Measurements from ENCODE around the gene CLC.

CLC gene

DNA sequence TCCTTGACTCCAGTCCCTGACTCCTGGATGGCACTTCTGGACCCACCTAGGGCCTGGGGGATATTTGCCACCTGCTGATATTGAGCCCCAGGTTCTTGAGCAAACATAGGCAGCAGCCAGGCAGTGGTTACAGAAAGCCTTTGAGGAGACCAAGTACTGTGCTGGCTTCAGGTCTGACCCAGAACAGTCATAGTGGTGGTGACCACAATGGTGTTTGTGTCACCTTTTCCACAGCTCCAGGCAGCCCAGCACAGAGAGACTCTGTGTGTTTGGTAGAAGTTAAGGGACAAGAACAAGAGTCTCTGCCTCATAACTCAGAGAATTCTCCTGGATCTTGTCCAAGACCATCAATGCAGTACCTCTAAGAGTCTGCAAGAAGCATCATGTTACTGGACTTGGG, 14.6 kb upstream of the CLC start:
- no peak for DNase-seq (ENCODE audit: insufficient read length)
- no peak for TF ChIP-seq POLR2AphosphoS5 (IDR thresholded peaks at IDR 0.05; ENCODE audit: low read depth, low read length)
- no peak for FAIRE-seq

GRCh38 chr19:39749981-39750380, 12.2 kb upstream of the CLC start:
- DNase-seq (ENCODE audit: insufficient read length) (no peak), FAIRE-seq (no peak)
- TF ChIP-seq TAF1 (IDR thresholded peaks at IDR 0.05; ENCODE audit: borderline replicate concordance, low read depth, low read length) (no peak), POLR2AphosphoS5 (IDR thresholded peaks at IDR 0.05; ENCODE audit: low read depth, low read length) (no peak), POLR2A (IDR thresholded peaks at IDR 0.05; ENCODE audit: low read depth, low read length) (no peak)

DNA sequence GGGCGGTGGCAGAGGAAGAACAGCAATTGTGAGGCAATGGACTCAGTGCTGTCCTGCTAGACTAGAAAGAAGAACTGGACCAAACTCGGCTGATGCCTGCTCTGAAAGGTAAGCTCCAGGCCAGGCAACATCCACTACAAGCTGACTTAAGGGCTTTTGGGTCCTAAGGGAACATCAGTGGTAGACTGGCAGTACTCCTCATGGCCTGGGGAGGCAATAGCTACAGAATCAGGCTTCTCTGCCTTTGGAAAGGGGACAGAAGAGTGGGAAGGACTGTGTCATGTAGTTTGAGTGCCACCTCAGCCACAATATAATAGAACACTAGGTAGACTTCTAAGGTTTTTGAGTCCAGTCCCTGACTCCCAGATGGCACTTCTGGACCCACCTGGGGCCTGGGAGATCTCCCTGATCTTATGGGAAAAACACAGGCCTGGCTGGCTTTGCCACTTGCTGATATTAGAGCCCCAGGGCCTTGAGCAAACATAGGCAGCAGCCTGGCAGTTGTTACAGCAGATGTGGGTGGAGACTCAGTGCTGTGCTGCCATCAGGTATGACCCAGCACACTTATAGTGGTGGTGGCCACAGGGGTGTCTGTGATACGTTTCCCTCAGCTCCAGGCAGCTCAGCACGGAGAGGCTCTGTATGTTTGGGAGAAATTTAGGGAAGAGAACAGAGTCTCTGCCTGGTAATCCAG, 9.2 kb upstream of the CLC start:
- TF ChIP-seq POLR2AphosphoS5 (IDR thresholded peaks at IDR 0.05; ENCODE audit: low read depth, low read length): no peak
- TF ChIP-seq TAF1 (IDR thresholded peaks at IDR 0.05; ENCODE audit: borderline replicate concordance, low read depth, low read length): no peak
- no peak for TF ChIP-seq POLR2A (IDR thresholded peaks at IDR 0.05; ENCODE audit: low read depth, low read length)
- no peak for FAIRE-seq
- DNase-seq (ENCODE audit: insufficient read length): no peak

DNA sequence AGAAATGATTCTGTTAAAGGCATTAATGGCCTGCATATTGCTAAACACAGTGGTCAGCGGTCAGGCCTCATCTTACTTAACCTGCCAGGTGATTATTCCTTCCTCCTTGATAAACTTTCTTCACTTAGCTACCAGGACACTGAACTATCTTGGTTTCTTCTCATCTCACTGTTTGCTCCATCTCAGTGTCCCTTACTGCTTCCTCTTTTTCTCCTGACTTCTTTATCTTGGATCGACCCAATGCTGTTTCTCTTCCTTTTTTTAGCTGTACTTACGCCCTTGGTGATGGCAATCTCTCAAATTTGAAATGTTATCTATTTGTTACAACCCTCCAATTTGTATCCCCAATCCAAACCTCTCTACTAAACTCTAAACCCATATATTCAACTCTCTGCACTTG, 7.8 kb upstream of the CLC start:
- peak; percentile 86 for FAIRE-seq
- no peak for DNase-seq (ENCODE audit: insufficient read length)
- TF ChIP-seq POLR2A (IDR thresholded peaks at IDR 0.05; ENCODE audit: low read depth, low read length) (no peak), TAF1 (IDR thresholded peaks at IDR 0.05; ENCODE audit: borderline replicate concordance, low read depth, low read length) (no peak), POLR2AphosphoS5 (IDR thresholded peaks at IDR 0.05; ENCODE audit: low read depth, low read length) (no peak)

GRCh38 chr19:39740395-39740794, 2.6 kb upstream of the CLC start:
- FAIRE-seq: peak; percentile 56
- no peak for TF ChIP-seq TAF1 (IDR thresholded peaks at IDR 0.05; ENCODE audit: borderline replicate concordance, low read depth, low read length)
- no peak for TF ChIP-seq POLR2A (IDR thresholded peaks at IDR 0.05; ENCODE audit: low read depth, low read length)
- TF ChIP-seq POLR2AphosphoS5 (IDR thresholded peaks at IDR 0.05; ENCODE audit: low read depth, low read length): no peak
- DNase-seq (ENCODE audit: insufficient read length): no peak

GRCh38 chr19:39738814-39739213, 985 bp upstream of the CLC start:
- FAIRE-seq (peak; percentile 36), DNase-seq (ENCODE audit: insufficient read length) (no peak)
- no peak for TF ChIP-seq POLR2AphosphoS5 (IDR thresholded peaks at IDR 0.05; ENCODE audit: low read depth, low read length)
- TF ChIP-seq POLR2A (IDR thresholded peaks at IDR 0.05; ENCODE audit: low read depth, low read length): no peak

DNA sequence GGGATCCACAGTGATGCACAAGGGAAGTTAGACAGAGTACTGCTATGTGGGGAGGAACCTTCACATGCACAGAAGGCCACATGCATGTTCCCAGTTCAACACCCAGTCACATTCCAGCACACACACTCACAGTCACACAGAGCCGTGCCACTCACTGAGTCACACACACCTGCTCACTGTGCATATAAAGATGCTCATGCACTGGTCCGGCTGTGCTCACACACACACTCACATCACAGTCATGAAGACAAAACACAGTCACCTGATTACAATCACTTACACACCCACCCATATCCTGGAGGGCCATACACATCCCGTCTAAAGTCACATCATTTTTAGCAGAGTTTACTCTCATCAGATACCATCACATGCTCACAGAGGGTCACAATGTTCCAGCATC, 478 bp downstream of the CLC start:
- no peak for TF ChIP-seq POLR2A (IDR thresholded peaks at IDR 0.05; ENCODE audit: low read depth, low read length)
- no peak for TF ChIP-seq TAF1 (IDR thresholded peaks at IDR 0.05; ENCODE audit: borderline replicate concordance, low read depth, low read length)
- TF ChIP-seq POLR2AphosphoS5 (IDR thresholded peaks at IDR 0.05; ENCODE audit: low read depth, low read length): no peak
- FAIRE-seq: no peak
- DNase-seq (ENCODE audit: insufficient read length): no peak

- TF ChIP-seq POLR2A (IDR thresholded peaks at IDR 0.05; ENCODE audit: low read depth, low read length) (no peak), POLR2AphosphoS5 (IDR thresholded peaks at IDR 0.05; ENCODE audit: low read depth, low read length) (no peak), TAF1 (IDR thresholded peaks at IDR 0.05; ENCODE audit: borderline replicate concordance, low read depth, low read length) (no peak)
- no peak for DNase-seq (ENCODE audit: insufficient read length)
- FAIRE-seq: no peak
Observed at GRCh38 chr19:39736088-39736487, 1.7 kb downstream of the CLC start.

DNA sequence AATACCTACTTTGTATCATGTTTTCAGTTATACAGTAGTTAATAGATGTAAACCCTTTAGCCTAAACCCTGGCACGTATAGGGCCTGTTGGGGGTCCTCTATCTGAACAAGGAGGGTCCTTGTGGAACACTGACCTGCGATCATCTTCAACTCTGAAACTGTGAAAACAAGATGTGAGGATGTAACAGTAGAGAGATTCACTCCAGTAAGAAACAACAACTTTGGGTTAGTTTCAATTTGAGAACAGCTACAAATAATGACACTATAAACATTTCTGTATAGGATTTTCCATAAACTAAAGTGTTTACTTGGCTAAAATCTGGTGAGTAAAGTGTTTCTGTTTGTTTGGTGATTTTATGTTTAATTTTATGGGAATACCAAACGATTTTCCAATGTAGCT, 2.1 kb downstream of the CLC start:
- peak; percentile 44 for FAIRE-seq
- no peak for DNase-seq (ENCODE audit: insufficient read length)

GRCh38 chr19:39733841-39734240, 4.0 kb downstream of the CLC start:
- no peak for TF ChIP-seq POLR2AphosphoS5 (IDR thresholded peaks at IDR 0.05; ENCODE audit: low read depth, low read length)
- TF ChIP-seq POLR2A (IDR thresholded peaks at IDR 0.05; ENCODE audit: low read depth, low read length): no peak
- TF ChIP-seq TAF1 (IDR thresholded peaks at IDR 0.05; ENCODE audit: borderline replicate concordance, low read depth, low read length): no peak
- no peak for FAIRE-seq
- DNase-seq (ENCODE audit: insufficient read length): no peak

More for the DNA sequence above, 2.1 kb downstream of the CLC start:
- no peak for TF ChIP-seq POLR2AphosphoS5 (IDR thresholded peaks at IDR 0.05; ENCODE audit: low read depth, low read length)

GRCh38 chr19:39731685-39732084, 6.1 kb downstream of the CLC start:
- no peak for FAIRE-seq
- no peak for TF ChIP-seq POLR2A (IDR thresholded peaks at IDR 0.05; ENCODE audit: low read depth, low read length)
- no peak for TF ChIP-seq POLR2AphosphoS5 (IDR thresholded peaks at IDR 0.05; ENCODE audit: low read depth, low read length)
- TF ChIP-seq TAF1 (IDR thresholded peaks at IDR 0.05; ENCODE audit: borderline replicate concordance, low read depth, low read length): no peak
- no peak for DNase-seq (ENCODE audit: insufficient read length)

- FAIRE-seq: no peak
- DNase-seq (ENCODE audit: insufficient read length): no peak
- TF ChIP-seq POLR2A (IDR thresholded peaks at IDR 0.05; ENCODE audit: low read depth, low read length): no peak
- no peak for TF ChIP-seq TAF1 (IDR thresholded peaks at IDR 0.05; ENCODE audit: borderline replicate concordance, low read depth, low read length)
- TF ChIP-seq POLR2AphosphoS5 (IDR thresholded peaks at IDR 0.05; ENCODE audit: low read depth, low read length): no peak
Observed at GRCh38 chr19:39729594-39729993, 8.2 kb downstream of the CLC start.

DNA sequence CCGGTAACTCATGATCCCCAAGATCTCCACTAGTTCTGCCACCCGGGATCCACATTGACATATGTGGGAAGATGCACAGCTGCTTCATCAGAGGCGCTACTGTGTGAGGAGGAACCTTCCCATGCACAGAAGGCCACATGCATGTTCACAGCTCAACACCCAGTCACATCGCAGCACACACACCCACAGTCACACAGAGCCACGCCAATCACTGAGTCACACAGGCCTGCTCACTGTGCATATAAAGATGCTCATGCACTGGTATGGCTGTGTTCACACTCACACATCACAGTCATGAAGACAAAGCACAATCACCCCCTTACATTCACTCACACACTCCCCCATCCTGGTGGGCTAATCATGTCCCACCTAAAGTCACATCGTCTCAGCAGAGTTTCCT, 9.8 kb downstream of the CLC start:
- TF ChIP-seq POLR2AphosphoS5 (IDR thresholded peaks at IDR 0.05; ENCODE audit: low read depth, low read length): no peak
- no peak for TF ChIP-seq TAF1 (IDR thresholded peaks at IDR 0.05; ENCODE audit: borderline replicate concordance, low read depth, low read length)
- no peak for TF ChIP-seq POLR2A (IDR thresholded peaks at IDR 0.05; ENCODE audit: low read depth, low read length)
- peak; percentile 33 for FAIRE-seq

More for the DNA sequence above, 9.8 kb downstream of the CLC start:
- no peak for DNase-seq (ENCODE audit: insufficient read length)

Measured in GM12892 (cell line).